Thoracic aorta (tissue), 2 donors: Measurements from ENCODE around the gene DDX24. TPM values are rescaled to one million over a fixed set of nuclear protein-coding genes. Genes with fewer than 3 reads are reported as not detected.
A peak's percentile ranks its signal among the peaks of the same experiment; 100 is the strongest.

Experiments used
- ATAC-seq: fragments of 150-250 bp; one replicate; pipeline ENCODE4 v1.8.0; 2017; ENCODE audit warnings: low read depth; ENCODE audit not compliant: insufficient number of reproducible peaks, low FRiP score
- DNase-seq: peaks from one replicate; pipeline ENCODE4 v3.0.0-alpha.2; 2020; ENCODE audit warnings: low spot score
- H3K27ac ChIP-seq, 2 donors: fragments of 200-600 bp; sonication (generic); 1 replicate in 1 of 2; 2 replicates in 1 of 2; pipeline ENCODE4 v1.5.1; 2016; ENCODE audit warnings: mild to moderate bottlenecking in 2 of 2, moderate library complexity in 2 of 2
- H3K27me3 ChIP-seq: fragments of 200-600 bp; sonication (generic); replicated peaks from 2 replicates; pipeline ENCODE4 v1.6.0; 2016; ENCODE audit warnings: mild to moderate bottlenecking; ENCODE audit not compliant: insufficient read depth
- H3K36me3 ChIP-seq: fragments of 200-600 bp; sonication (generic); one replicate; pipeline ENCODE4 v1.5.1; 2016
- H3K4me1 ChIP-seq, 2 donors: fragments of 200-600 bp; sonication (generic); 1 replicate in 1 of 2; 2 replicates in 1 of 2; pipeline versions ENCODE4 v1.5.1 to v1.6.0; 2016; ENCODE audit warnings: low read depth in 2 of 2, mild to moderate bottlenecking in 1 of 2; ENCODE audit not compliant: control insufficient read depth in 1 of 2
- H3K4me3 ChIP-seq: fragments of 200-600 bp; sonication (generic); 2 replicates; pipeline ENCODE4 v1.5.1; 2016; ENCODE audit warnings: mild to moderate bottlenecking
- H3K9me3 ChIP-seq: fragments of 200-600 bp; sonication (generic); 2 replicates; pipeline ENCODE4 v1.5.1; 2016
- total RNA-seq, 2 donors: library from RNA; depleted of rRNA; stranded (reverse); fragments of >200 nt; gene quantifications; one replicate each; pipeline versions ENCODE4 v1.1.0 to v1.2.3, GENCODE V29; 2016
- TF ChIP-seq, protein P1 (sequence below): fragments of 200-600 bp; sonication (generic); IDR thresholded peaks from one replicate; pipeline ENCODE4 v1.5.1; 2019; ENCODE audit warnings: antibody characterized with exemption

Gene DDX24
- total RNA-seq, 2 donors from 2014 or later: 139 to 228 TPM

GRCh38 chr14:94005324-94006073 is 75.5 kb downstream of the DDX24 start:
- Histone ChIP-seq H3K9me3 (no peaks in the 10 kb centered on the region), H3K4me1 (peaks cover 0 to 8% of the 10 kb centered on the region in 2 donors), H3K27ac (no peak overlapping the region), H3K36me3 (no peaks in the 10 kb centered on the region), H3K4me3 (no peak overlapping the region), H3K27me3 (no peaks in the 10 kb centered on the region)
- DNase-seq (no peak), ATAC-seq (no peak)
- TF ChIP-seq, protein P1, sequence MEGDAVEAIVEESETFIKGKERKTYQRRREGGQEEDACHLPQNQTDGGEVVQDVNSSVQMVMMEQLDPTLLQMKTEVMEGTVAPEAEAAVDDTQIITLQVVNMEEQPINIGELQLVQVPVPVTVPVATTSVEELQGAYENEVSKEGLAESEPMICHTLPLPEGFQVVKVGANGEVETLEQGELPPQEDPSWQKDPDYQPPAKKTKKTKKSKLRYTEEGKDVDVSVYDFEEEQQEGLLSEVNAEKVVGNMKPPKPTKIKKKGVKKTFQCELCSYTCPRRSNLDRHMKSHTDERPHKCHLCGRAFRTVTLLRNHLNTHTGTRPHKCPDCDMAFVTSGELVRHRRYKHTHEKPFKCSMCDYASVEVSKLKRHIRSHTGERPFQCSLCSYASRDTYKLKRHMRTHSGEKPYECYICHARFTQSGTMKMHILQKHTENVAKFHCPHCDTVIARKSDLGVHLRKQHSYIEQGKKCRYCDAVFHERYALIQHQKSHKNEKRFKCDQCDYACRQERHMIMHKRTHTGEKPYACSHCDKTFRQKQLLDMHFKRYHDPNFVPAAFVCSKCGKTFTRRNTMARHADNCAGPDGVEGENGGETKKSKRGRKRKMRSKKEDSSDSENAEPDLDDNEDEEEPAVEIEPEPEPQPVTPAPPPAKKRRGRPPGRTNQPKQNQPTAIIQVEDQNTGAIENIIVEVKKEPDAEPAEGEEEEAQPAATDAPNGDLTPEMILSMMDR: peak; percentile 20

DNA sequence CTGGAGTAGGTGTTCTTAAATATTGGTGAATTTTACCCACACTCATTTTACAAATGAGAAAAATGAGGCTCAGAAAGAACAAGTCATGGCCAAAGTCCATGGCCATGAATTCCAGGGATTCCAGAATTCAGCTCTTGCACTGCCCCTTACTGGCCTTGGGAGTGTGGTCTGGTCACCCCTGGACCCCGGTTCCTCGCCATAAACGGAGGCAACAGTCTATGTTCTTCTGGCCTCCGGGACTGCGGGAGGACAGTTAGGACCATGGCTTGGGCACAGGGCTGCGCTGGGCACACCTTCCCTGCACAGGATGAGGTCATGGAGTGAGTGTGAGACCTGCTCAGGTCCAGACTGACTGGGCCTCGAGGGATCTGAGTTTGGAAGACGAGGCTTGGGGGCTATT is 77.0 kb downstream of the DDX24 start:
- DNase-seq: no peak
- no peak overlapping the region for H3K27ac ChIP-seq
- TF ChIP-seq, protein P1: no peak
- H3K4me3 ChIP-seq: no peak overlapping the region
- H3K9me3 ChIP-seq: no peaks in the 10 kb centered on the region
- ATAC-seq: no peak
- H3K27me3 ChIP-seq: no peaks in the 10 kb centered on the region
- H3K36me3 ChIP-seq: no peaks in the 10 kb centered on the region
- peaks cover 0 to 8% of the 10 kb centered on the region in 2 donors for H3K4me1 ChIP-seq

- H3K27me3 ChIP-seq: no peaks in the 10 kb centered on the region
- ATAC-seq: no peak
These were observed 77.6 kb downstream of the DDX24 start for GRCh38 chr14:94003397-94003796.

GRCh38 chr14:94001501-94002396 is 79.3 kb downstream of the DDX24 start:
- DNase-seq: no peak
- peak; percentile 77 for ATAC-seq
- TF ChIP-seq, protein P1: peak; percentile 95
- Histone ChIP-seq H3K27ac (no peak overlapping the region), H3K4me1 (peaks cover under 1 to 20% of the 10 kb centered on the region in 2 donors), H3K36me3 (no peaks in the 10 kb centered on the region), H3K9me3 (no peaks in the 10 kb centered on the region), H3K27me3 (no peaks in the 10 kb centered on the region), H3K4me3 (peak overlapping the region; percentile 19)

More at GRCh38 chr14:94003397-94003796, 77.6 kb downstream of the DDX24 start:
- no peaks in the 10 kb centered on the region for H3K9me3 ChIP-seq
- no peak overlapping the region for H3K4me3 ChIP-seq
- TF ChIP-seq, protein P1: no peak
- no peaks in the 10 kb centered on the region for H3K36me3 ChIP-seq
- no peak overlapping the region for H3K27ac ChIP-seq
- peaks cover 0 to 8% of the 10 kb centered on the region in 2 donors for H3K4me1 ChIP-seq
- no peak for DNase-seq

DNA sequence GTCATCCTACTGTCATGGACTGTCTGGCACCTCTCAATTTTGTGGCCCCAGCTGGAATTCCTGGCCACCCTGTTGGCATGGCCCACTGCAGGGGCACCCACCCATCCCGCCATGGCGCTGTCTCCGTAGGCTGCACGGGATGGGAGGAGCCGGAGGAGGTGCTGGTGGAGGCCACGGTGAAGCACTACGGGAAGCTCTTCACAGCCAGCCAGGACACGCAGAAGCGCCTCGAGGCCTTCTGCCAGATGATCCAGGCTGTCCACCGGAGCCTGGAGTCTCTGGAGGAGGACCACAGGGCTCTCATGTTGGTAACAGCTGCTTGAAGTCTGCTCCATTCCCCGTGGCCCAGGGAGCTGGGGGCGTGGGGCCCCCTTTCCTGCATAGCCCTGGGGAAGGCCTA is 80.0 kb downstream of the DDX24 start:
- peaks cover 8 to 27% of the 10 kb centered on the region in 2 donors for H3K4me1 ChIP-seq
- no peak overlapping the region for H3K27ac ChIP-seq
- ATAC-seq (no peak), DNase-seq (no peak)
- TF ChIP-seq, protein P1: no peak
- H3K4me3 ChIP-seq: no peak overlapping the region
- no peaks in the 10 kb centered on the region for H3K9me3 ChIP-seq
- no peaks in the 10 kb centered on the region for H3K27me3 ChIP-seq
- H3K36me3 ChIP-seq: no peaks in the 10 kb centered on the region
